ENCODE results near the gene TAS1R3.

- TF ChIP-seq, protein P1, sequence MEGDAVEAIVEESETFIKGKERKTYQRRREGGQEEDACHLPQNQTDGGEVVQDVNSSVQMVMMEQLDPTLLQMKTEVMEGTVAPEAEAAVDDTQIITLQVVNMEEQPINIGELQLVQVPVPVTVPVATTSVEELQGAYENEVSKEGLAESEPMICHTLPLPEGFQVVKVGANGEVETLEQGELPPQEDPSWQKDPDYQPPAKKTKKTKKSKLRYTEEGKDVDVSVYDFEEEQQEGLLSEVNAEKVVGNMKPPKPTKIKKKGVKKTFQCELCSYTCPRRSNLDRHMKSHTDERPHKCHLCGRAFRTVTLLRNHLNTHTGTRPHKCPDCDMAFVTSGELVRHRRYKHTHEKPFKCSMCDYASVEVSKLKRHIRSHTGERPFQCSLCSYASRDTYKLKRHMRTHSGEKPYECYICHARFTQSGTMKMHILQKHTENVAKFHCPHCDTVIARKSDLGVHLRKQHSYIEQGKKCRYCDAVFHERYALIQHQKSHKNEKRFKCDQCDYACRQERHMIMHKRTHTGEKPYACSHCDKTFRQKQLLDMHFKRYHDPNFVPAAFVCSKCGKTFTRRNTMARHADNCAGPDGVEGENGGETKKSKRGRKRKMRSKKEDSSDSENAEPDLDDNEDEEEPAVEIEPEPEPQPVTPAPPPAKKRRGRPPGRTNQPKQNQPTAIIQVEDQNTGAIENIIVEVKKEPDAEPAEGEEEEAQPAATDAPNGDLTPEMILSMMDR (IDR thresholded peaks at IDR 0.05; ENCODE audit: insufficient read depth, low read length): no peak
- no peak for TF ChIP-seq POLR2AphosphoS5 (IDR thresholded peaks at IDR 0.05; ENCODE audit: low read depth)
Measured at GRCh38 chr1:1306661-1307260, 24.3 kb upstream of the TAS1R3 start.

Measured in HL-60 (cell line).